GM12891 (cell line): ENCODE measurements around the gene PTGDR2.
"Not testable (repeated sequence)": the region's sequence is repeated elsewhere in the genome, so short reads cannot be mapped to it uniquely, and the experiment has no call there.

ENCODE experiments used
- PAX5 ChIP-seq: IDR thresholded peaks from 2 replicates; pipeline ENCODE4 v1.6.1; 2011; ENCODE audit warnings: low read length, moderate library complexity, mild to moderate bottlenecking; ENCODE audit not compliant: insufficient read depth, severe bottlenecking
- SPI1 ChIP-seq: IDR thresholded peaks from 2 replicates; pipeline ENCODE4 v1.6.1; 2011; ENCODE audit warnings: low read depth, low read length, control low read depth

- TF ChIP-seq PAX5, SPI1: not testable (repeated sequence)
These were observed 31.9 kb downstream of the PTGDR2 start for GRCh38 chr11:60823745-60824306.
